Amygdala (tissue), 56 donors: ENCODE data around the gene B4GALNT3.
"Not testable (repeated sequence)": the region's sequence is repeated elsewhere in the genome, so short reads cannot be mapped to it uniquely, and the experiment has no call there.

ENCODE experiments used
- DNase-seq, 56 donors: peaks; one replicate each; lab custom pipeline; 2025; lab: John Stamatoyannopoulos, UW

B4GALNT3 gene

DNA sequence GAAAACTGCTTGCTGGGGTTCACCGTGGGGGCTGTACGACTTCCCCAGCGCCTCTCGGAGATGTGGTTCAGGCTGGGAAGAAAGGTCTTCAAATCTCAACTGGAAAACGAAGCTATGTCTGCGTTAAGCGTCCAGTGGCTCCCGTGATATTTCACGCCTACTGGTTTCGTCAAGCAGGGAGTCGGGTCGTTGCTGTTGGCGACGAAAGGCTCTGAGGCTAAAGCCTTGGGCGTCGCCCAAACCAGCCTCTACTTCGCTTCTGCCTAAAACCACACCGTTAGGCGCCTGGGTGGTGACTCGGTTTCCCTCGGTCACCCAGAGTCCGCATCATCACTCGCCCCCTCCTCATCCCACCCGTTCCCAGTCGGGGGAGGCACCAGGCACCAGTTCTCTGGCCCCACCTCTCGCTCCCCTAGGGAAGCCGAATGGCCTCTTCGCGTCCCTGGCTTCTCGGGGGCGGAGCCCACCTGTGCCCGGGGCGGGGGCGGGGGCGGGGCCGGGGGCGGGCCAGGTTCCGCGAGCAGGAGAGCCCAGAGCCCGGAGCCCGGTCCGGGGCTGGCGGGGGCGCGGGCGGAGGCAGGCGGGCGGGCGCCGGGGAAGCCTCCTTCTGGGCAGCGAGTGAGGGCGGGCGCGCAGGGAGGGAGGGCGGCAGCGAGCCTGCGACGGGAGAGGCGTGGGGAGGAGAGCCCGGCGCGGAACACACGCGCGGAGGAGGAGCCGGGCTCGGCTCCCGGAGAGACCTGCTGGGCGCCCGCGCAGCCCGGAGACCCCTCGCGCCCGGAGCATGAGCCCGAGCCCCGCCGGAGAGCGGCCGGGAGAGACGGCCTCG lies at the start of gene B4GALNT3:
Gene B4GALNT3 (plus strand): TSS at position 510 of the 829 bp plus-strand sequence. CDS start 438 bp downstream, outside the sequence.
- DNase-seq: peak in 13 of 56 donors; percentile 5 to 72 (median 23)

GRCh38 chr12:414859-415258 lies 44.9 kb upstream of the B4GALNT3 start:
- no peak for DNase-seq

GRCh38 chr12:418432-418831 lies 41.3 kb upstream of the B4GALNT3 start:
- no peak for DNase-seq

DNA sequence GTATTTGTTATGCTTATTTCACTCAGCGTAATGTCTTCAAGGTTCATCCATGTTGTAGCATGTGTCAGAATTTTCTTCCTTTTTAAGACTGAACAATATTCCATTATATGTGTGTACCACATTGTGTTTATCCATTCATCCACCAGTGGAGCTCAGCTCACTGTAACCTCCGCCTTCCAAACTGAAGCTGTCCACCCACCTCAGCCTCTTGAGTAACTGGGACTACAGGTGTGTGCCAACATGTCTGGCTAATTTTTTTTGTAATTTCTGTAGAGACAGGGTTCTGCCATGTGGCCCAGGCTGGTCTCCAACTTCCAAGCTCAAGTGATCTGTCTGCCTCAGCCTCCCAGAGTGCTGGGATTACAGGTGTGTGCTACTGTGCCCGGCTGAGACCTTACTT lies 37.2 kb upstream of the B4GALNT3 start:
- no peak for DNase-seq

DNA sequence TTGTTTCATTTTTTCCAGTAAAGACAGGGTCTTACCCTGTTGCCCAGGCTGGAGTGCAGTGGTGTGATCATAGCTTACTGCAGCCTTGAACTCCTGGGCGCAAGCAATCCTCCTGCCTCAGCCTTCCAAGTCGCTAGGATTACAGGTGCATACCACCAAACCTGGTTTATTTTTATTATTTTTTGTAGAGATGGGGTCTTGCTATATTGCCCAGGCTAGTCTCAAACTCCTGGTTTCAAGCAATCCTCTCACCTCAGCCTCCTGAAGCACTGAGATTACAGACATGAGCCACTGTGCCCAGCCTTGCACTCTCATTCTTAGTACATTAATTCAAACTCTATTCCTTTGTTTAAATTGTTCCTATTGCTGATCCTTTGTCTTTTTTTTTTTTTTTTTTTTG lies 24.0 kb upstream of the B4GALNT3 start:
- DNase-seq: not testable (repeated sequence)

- peak in 26 of 56 donors; percentile 3 to 82 (median 22) for DNase-seq
These were observed 17.4 kb upstream of the B4GALNT3 start for GRCh38 chr12:442235-442884.

DNA sequence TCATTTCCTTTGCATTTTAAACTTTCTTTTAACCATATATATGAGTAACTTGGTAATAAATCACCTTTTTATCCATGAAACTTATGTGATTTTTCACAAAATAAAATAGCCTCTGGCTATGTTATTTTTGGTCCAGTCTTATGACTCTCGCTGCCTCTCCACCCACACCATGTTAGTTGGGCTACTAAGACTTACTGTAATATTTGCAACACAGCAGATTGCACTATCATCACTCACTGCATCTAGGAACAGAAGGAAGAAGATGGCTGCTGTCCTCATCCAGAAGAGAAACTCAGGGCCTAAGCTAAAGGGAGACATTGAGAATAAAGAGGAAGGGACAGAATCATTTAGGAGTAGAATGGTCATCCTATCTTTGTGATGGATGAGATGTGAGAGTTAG lies 12.6 kb upstream of the B4GALNT3 start:
- no peak for DNase-seq

GRCh38 chr12:449203-449602 lies 10.5 kb upstream of the B4GALNT3 start:
- DNase-seq: no peak

DNA sequence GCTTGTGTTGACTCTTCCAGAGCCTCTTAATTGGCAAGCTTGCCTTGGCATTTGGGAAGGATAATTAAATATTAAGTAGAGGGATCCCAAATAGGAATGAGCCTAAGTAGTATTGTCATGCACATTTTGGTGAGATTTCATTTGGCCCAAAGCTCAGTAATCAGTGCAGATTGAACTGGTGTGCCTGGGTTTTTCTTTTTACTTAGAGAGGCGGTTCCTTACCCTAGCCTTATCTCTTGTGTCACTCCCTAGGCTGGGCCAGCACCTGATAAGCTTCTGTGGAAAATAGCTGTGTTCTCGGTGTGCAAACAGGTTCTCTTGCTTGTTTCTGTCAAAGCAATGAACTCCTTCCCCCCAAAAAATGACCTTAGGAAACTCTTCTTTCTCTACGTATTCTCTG lies 9.3 kb upstream of the B4GALNT3 start:
- DNase-seq: no peak

- peak in 4 of 56 donors; percentile 13 to 43 (median 32) for DNase-seq
These were observed 7.0 kb upstream of the B4GALNT3 start for GRCh38 chr12:452667-453210.

DNA sequence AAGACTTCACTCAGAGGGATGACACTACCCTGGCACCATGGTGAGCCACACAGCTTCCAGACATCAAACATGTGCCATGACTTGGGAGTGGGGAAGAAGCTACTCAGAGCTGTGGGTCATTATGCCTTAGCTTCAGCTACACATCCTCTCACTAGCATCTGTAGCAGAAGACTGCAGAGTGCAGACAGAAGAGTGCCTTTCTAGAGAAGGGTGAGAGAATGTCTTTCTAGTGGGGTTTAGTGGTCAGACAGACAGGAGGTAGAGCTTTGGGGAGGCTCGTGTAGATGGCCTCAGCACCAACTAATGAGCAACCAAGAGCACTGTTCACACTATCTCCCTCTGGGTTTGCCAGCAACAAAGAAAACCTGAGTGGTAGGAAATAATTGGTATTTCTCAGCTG lies 4.9 kb upstream of the B4GALNT3 start:
- DNase-seq: no peak

DNA sequence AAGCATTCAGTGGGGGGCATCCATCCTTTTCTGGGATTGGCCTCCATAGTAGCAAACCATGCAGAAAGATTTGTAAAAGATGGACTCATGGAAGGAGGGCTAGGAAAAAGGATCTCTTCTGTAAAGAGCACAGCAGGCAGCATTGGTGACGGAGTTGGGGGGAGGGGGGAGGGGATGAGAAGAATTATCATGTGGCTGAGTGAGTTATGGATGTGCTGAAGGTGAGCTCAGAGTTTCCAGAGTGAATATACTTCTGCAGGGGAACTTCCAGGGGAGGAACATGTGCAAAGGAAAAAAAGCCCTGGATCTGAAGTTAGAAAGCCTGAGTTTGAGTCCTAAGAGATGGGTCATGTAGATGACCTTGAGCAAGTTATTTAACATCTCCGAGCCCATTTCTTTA lies 3.9 kb upstream of the B4GALNT3 start:
- no peak for DNase-seq

DNA sequence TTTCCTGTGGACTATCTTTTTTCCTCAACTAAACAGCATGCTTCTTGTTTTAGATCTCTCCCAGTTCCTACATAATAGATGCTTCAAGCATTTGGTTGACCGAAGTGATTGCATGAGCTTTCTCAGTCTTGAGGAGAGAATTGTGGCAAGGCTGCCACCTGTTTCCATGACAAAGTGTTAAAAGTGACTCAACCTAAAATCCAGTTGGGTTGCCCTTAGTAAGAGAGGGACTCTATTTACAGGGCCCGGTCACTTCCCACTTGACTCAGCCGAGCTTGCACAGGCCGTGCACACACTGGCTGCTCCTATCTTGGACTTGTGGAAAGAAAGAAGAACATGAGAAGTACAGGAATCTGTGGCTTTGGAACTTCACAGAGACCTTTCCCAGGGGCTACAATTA lies 2.1 kb upstream of the B4GALNT3 start:
- DNase-seq: no peak

DNA sequence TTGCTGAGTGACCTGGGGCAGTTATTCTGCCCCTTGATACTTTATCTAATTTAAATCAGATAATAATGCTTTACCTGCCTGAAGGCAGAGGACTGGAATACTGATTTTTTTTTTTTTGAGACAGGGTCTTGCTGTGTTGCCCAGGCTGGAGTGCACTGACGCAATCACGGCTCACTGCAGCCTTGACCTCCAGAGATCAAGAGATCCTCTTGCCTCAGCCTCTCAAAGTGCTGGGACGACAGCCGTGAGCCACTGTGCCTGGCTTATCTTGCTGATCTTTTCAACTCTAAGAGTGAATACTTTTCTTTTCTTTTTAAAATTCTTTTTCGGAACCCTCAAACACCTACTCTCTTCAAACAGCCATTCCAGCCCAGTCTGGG lies 699 bp upstream of the B4GALNT3 start:
- DNase-seq: no peak

DNA sequence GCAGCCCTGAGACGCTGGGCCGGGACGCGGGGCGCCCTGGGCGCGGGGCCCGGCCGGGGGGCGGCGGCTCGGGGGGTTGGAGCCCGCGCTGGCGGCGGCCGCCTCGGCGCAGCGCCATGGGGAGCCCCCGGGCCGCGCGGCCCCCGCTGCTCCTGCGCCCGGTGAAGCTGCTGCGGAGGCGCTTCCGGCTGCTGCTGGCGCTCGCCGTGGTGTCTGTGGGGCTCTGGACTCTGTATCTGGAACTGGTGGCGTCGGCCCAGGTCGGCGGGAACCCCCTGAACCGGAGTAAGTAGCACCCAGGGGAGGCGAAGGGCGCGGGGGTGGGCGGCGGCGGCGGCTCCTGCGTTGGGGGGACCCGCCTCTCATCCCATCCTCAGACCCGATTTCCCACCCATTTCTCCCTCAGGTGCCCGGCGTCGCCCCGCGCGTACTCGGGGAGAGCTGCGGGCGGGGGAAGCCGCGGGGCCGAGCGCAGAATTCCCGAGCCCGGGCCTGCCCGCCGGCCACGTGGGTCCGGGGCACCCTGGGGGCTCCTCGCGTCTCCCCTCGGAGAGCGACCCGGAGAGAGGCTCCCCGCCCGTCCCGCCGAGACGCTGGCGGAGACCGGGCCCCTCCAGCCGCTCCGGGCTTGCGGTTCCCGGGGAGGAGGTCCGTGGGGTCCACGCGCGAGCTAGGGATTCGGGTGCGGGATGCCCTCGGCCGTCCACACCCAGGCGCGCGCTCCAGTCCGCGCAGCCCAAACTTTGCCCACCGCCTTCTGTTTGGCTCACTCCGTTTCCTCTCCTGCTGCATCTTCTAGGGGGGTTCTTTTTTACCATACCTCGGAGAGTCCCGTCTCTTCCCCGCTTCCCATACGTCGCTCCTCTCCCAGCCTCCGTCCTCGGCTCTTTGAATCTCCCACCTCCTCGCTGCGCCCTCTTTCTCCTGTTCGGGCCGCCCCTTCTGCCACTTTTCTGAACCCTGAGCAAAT lies 807 bp downstream of the B4GALNT3 start:
- no peak for DNase-seq

- DNase-seq: no peak
These were observed 1.7 kb downstream of the B4GALNT3 start for GRCh38 chr12:461425-461824.

DNA sequence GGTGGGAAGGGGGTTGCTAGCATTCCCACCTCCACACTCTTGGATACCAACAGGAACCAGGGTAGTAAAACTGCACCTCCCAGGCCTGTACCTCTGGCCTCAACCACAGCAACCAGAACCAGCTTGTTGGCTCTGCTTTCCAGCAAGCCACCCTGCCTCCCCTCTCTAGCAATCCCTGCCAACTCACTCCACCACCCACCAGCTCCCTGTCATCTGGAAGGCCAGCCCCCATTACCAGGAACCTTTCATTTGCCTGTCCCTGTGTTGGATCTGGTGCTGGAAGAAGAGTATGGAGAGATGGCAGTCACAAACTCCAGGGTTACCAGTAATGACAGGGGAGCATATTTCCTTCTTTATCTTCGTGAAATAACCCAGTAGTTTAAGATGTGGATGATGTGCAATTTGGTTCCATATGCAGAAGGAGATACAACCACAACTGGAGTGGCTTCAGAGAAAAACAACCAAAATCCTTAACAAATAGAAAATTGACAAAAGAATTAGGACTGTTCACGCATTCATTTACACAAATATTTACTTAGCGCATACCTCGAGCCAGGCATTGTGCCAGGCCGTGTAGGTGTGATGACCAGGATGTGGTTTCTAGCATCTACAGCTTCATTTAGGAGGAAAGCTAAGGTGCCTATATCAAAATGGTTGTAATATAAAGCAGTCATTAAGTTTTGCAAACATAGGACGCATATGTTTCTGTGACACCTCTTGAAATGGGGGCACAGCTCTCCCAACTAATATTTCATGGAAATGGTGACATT lies 3.4 kb downstream of the B4GALNT3 start:
- DNase-seq: peak in 2 of 56 donors; percentile 8 to 40

DNA sequence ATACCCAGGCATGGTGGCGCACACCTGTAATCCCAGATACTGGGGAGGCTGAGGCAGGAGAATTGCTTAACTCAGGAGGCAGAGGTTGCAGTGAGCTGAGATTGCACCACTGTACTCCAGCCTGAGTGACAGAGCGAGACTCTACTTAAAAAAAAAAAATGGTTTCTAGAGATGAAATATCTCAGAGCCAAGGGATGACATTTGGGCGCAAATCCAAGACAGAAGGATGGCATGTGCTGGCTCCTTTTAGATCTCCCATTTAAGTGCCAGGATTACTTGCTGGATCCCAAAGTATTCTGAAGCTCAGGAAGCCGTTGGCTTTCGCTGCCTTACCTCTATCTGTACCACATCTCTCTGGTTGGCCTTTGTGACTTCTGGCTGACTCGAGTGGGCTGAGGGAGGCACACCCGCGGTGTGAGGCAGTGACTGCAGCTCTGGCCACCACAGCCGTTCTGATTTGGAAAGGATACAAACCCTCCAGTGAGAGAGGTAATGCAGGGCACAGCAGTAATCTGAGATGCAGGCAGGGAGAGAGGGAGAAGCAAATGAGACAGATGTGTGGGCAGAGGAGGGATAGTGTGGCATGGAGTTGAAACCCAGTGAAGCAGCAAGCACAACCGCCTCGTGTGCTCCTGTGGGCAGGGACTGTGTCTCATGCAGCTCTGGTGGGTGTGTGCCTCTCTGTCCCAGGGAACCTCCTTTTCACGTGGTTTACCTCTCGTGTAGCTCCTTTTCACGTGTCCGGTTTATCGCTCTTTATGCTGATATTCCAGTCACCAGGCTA lies 4.9 kb downstream of the B4GALNT3 start:
- DNase-seq: no peak

- no peak for DNase-seq
These were observed 6.3 kb downstream of the B4GALNT3 start for GRCh38 chr12:466039-466438.
